ENCODE measurements around the gene ESRRA.

The ESRRA gene

DNA sequence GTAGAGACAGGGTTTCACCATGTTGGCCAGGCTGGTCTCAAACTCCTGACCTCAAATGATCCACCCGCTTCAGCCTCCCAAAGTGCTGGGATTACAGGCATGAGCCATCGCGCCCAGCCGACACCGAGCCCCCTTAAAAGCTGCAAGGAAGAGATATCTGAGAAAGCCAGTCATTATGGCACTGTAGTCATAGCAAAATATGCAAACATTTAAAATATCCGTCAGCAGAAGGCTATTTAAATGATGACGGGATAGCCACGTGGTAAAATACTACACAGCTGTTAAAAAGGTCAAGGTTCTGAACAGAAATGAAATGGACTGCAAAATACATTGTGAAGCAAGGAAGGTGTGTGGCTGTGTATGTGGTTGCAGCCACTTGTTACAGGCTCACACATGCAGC lies 28.2 kb downstream of the ESRRA start:
- no peak for DNase-seq

DNA sequence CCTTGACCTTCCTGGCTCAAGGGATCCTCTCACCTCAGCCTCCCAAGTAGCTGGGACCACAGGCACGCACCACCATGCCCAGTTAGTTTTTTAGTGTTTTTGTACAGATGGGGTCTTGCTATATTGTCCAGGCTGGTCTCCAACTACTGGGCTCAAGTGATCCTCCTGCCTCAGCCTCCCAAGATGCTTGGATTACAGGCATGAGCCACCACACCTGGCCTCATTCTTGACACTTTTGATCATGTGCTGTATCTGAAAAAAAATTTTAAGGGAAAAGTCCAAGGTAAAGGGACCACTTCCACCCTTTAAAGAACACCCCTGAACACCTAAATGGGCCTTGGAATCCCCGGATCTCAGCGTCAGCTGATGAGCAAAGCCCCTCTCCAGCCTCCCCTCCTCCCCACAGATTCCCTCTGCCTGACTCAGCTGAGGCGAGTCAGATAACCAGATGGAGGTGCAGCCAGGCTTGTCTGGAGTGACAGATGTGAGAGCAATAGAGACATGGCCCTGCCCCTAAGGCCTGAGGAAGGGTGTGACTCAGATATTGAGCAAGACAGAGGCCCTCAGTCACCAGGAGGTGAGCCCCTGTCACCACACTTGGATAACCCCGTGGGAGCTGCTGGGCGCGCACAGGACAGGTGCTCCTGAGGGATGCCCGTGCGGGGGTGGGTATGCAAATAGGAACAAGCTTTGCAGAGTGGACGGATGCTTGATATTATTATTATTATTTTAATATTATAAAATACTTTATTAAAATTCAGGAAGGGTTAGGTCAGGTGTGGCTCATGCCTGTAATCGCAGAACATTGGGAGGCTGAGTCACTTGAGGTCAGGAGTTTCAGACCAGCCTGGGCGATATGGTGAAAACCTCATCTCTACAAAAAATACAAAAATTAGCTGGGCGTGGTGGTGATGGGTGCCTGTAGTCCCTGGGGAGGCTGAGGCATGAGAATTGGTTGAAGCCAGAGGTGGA lies 29.7 kb downstream of the ESRRA start:
- DNase-seq: peak; percentile 55

DNA sequence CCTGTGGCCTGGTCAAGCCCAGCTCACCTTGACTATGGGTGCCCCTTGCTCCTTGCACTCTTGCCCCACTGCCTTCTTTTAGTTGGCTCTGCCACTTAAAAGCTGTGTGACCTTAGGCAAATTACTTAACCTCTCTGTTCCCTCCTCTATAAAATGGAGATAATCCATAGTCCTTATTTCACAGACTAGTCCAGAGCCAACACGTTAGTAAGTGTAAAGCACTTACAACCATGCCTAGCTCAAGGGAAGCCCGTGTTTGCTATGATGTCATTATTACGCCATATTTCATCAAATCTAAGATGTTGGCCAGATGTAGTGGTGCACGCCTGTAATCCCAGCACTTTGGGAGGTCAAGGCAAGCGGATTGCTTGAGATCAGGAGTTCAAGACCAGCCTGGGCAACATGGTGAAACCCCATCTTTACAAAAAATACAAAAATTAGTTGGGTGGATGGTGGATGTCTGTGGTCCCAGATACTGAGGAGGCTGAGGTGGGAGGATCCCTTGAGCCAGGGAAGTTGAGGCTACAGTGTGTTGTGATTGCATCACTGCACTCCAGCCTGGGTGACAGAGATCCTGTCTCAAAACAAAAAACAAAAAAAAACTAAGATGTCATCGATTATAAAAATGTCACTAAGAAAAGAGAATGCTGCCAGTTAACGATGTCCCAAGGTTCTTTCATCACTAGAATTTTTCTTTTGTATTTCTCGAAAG lies 32.4 kb downstream of the ESRRA start:
- no peak for DNase-seq

DNA sequence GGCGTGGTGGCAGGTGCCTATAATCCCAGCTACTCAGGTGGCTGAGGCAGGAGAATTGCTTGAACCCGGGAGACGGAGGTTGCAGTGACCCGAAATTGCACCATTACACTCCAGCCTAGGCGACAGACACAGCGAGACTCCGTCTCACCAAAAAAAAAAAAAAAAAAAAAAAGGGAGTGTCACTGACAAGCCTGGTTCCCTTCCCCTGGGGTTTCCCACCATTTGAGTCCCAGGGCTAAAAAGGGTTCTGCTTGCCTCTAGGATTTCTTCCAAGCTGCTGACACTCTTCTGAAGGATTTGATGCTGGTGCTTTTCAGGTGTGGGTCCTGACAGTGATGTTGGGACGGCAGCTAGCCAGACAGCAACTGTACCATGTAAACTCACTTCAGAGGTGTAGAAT lies 33.4 kb downstream of the ESRRA start:
- no peak for DNase-seq

DNA sequence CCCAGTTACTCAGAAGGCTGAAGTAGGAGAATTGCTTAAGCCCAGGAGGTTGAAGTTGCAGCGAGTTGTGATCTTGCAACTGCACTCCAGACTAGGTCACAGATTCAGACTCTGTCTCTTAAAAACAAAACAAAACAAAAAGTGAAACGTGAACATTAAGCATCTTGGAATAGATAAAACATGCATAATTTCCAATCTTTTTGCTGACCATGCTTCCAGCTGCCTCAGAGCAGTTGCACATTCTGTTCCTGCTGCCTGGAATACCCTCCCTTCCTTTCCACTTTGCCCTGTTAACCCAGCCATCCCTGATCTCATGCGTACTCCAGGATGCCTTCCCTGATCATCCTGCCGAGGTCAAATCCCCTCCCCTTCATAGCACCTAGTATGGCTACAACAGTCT lies 34.0 kb downstream of the ESRRA start:
- DNase-seq: no peak

DNA sequence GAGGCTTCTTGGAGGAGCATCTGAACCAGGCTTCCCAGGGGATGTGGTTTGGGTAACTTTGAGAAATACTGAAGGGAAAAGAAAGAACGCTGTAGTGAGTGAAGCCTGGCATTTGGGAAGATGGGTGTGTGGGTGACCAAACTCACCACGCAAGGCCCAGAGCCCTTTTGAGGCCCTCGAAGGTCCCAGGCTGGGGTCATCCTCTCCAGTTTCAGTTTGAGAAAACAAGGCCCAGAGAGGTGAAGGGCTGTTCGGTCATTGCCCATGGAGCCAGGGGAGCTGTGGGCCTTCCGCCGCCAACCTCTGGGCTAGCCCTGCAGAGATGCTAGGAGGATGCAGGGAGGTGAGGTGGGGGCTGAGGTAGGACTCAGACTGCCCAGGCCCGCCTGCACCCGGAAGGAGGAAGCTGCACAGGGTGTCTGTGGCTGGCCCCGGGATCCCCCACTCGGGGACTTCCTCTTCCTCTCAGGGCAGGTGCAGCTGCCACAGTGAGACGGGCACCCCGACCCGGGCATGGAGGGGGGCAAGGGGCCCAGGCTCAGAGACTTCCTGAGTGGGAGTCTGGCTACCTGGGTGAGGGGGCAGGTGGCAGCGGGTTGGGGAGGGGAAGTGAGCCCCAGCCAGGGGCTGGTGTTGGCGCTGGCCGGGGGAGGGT lies 34.6 kb downstream of the ESRRA start, which contains the start of gene CCDC88B:
TSS of gene CCDC88B (plus strand) at position 451 of the 655 bp plus-strand sequence. CDS start at position 514, 63 bp downstream.
- no peak for DNase-seq

DNA sequence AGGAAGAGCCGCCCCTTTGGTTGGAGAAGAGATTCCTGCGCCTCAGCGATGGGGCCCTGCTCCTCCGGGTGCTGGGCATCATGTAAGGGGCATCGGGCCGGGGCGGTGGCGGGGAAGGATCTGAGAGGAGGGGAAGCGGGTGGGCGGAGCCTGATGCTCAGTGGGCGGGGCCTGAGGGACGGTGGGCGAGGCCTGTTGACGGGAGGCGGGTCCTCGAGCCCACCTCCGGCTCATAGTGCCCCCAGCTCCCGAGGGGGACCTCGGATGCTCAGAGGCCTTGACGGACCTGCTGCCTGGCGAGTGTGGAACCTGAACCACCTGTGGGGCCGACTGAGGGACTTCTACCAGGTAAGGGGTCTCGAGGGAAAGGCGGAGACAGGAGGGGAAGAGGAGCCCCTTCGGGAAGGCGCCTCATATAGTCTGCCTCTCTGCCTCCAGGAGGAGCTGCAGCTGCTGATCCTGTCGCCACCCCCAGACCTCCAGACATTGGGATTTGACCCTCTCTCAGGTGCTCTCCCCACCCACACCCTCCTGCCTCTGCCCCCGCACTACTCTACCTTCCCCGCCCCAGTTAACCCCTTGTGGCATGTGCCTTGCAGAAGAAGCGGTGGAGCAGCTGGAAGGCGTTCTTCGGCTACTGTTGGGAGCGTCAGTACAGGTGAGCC lies 35.5 kb downstream of the ESRRA start:
- no peak for DNase-seq

DNA sequence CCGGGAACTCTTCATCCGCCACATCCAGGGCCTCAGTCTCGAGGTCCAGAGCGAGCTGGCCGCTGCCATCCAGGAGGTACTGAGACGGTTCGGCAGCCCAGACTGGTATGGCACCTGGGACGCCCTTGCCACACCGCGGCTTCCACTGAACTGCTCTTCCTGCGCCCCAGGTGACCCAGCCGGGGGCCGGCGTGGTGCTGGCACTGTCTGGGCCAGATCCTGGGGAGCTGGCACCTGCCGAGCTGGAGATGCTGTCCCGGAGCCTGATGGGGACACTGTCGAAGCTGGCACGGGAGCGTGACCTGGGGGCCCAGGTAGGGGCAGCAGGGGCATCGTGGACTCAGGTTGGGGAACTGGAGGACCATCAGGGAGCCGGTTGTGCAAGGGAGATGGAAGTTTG lies 36.1 kb downstream of the ESRRA start:
- DNase-seq: no peak

DNA sequence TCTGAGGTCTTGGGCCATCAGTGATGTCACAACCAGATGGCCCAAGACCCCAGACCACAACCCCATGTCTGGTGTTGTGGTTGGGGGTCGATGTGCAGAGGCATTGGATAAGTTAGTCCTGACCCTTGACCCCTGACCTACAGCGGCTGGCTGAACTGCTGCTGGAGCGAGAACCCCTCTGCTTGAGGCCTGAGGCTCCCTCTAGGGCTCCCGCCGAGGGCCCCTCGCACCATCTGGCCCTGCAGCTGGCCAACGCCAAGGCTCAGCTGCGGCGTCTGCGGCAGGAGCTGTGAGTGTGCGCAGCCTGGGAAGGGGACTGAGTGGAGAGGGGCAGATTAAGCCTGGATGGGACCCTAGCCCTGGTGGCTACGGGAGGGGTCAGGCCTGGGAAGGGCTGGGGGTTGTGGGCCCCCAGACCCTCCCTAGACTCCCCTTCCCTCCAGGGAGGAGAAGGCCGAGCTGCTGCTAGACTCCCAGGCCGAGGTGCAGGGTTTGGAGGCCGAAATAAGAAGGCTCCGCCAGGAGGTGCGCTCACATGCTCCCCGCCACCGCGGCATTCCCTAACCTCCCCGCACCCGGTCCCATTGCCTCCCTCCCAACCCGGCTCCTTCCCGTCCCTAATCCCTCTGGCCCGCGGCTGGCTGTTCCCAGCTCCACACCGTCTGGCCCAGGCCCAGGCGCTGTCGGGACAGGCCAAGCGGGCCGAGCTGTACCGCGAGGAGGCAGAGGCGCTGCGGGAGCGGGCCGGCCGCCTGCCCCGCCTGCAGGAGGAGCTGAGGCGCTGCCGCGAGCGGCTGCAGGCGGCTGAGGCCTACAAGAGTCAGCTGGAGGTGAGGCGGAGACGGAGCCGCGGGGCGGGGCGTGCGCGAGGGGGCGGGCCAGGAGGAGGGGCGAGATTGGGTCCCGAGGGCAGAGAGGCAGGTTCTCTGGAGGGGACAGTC lies 36.8 kb downstream of the ESRRA start:
- DNase-seq: no peak

DNA sequence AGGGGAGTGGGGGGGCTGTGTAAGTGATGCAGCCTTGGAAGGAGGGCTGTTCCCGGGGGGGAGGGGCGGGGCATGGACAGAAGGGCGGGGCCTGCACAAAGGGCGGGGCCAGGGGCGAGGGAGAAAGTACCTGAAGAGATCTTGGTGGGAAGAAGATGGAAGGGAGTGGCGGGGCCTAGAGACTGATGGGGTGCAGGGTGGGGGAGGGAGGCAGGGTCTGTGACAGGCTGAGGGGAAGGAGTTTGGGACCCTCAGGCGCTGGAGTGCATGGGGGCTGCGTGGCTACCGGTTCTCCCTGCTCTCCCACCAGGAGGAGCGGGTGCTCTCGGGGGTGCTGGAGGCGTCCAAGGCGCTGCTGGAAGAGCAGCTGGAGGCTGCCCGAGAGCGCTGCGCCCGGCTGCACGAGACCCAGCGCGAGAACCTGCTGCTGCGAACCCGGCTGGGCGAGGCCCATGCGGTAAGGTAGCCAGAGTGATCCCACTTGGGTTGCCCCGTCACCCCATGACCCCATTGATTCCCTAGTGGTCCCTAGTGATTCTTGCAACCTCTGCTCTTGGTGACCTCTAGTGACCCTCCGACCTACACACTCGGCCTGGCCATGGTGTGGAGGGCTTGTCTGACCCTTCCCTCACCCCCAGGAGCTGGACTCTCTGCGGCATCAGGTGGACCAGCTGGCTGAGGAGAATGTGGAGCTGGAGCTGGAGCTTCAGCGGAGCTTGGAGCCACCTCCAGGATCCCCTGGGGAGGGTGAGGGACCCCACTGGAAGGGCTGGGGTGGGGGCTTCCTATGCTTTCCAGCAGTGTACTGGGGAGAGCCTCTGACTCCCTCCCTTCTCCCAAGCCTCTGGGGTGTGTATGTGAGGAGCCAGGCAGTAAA lies 37.8 kb downstream of the ESRRA start:
- DNase-seq: no peak

DNA sequence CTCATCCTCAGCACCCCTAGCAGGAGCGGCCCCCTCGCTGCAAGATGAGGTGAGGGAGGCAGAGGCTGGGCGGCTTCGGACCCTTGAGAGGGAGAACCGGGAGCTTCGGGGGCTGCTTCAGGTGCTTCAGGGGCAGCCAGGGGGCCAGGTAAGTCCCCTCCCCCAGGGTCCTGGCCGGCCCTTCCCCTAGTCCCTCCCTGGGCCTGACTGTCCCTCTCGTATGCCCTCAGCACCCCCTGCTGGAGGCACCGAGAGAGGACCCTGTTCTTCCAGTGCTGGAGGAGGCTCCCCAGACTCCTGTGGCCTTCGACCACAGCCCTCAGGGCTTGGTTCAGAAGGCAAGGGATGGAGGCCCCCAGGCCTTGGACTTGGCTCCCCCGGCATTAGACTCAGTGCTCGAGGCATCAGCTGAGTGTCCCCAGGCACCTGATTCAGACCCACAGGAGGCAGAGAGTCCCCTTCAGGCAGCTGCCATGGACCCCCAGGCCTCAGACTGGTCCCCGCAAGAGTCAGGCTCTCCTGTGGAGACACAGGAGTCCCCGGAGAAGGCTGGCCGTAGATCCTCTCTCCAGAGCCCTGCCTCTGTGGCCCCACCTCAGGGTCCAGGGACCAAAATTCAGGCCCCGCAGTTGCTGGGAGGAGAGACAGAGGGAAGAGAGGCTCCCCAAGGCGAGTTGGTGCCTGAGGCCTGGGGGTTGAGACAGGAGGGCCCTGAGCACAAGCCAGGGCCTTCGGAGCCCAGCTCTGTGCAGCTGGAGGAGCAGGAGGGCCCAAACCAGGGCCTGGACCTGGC lies 38.6 kb downstream of the ESRRA start:
- no peak for DNase-seq

DNA sequence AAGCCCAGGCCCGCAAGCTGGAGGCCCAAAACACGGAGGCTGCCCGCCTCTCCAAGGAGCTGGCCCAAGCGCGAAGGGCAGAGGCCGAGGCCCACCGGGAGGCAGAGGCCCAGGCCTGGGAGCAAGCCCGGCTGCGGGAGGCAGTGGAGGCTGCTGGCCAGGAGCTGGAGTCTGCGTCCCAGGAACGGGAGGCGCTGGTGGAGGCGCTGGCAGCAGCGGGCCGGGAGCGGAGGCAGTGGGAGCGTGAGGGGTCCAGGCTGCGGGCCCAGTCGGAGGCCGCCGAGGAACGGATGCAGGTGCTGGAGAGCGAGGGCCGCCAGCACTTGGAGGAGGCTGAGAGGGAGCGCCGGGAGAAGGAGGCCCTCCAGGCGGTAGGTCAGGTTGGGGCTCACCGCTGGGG lies 39.5 kb downstream of the ESRRA start:
- no peak for DNase-seq

DNA sequence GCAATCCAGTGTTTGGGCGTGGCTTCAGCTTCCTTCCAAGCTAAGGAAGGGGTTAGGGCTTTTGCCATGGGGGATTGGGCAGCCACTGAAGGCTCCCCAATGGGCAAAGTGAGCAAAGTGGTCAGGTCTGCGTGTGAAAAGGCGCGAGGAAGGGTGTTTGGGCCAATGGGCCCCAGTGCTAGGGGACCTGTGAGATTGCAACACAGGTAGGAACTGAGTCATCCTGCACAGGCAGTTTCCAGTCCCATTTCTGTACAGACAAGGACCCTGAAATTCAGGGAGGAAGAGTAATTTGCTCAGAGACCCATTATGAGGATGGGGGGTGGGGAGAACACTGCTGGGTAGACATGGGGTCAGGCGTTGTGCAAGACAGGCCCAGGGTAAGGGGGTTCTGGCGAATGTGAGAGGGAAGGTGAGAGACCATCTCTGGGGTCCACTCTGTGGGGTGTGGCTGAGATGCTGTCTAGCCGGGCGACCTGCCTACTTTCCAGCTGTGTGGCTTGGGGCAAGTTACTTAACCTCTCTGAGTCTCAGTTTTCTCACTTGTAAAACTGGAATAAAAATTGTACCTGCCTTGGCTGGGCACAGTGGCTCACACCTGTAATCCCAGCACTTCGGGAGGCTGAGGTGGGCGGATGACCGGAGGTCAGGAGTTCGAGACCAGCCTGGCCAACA lies 42.0 kb downstream of the ESRRA start:
- DNase-seq: no peak

DNA sequence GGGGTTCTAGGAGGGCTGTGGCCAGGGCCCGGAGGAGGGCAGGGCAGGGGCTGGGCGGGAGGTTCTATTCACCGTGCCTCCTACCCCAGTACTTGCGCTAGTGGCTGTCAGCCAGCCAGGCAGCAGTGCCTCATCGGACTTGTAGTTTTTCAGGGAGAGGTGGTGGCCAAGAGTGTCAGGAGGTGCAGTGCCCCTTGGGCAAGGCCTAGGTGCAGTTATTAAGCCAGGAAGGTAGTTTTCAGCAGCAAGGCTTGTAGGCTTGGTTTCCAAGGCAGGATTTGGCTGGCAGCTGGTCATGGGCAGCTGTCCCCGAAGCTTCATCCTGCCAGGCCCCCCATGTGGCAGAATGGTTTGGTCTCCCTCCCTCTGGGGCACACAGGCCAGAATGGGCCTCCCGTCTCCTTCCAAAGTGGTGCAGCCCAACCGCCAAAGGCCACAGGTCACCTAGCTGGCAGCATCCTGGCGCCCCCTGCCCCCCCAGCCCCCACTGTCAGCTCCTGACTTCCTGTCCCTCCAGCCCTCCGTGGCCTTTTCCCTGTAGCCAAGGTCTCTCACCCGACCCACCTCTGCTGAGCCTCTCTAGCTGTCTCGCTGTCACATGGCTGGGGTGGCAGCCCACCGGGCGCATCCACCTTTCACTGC lies 43.2 kb downstream of the ESRRA start:
- DNase-seq: no peak

DNA sequence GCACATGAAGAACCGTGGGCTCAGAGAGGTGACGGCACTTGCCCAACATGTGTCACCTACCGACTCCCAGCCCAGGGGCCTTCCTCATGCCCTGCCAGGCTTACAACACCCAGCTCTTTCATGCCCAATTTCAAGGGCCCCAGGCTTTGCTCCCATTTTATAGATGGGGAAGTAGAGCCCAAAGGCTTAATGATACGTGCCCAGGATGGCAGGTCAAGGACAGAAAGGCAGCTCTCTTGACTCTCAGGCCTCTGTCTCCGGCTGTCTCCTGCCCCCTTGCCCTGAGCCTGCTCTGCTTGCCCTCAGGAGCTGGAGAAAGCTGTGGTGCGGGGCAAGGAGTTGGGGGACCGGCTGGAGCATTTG lies 43.7 kb downstream of the ESRRA start:
- DNase-seq: no peak

DNA sequence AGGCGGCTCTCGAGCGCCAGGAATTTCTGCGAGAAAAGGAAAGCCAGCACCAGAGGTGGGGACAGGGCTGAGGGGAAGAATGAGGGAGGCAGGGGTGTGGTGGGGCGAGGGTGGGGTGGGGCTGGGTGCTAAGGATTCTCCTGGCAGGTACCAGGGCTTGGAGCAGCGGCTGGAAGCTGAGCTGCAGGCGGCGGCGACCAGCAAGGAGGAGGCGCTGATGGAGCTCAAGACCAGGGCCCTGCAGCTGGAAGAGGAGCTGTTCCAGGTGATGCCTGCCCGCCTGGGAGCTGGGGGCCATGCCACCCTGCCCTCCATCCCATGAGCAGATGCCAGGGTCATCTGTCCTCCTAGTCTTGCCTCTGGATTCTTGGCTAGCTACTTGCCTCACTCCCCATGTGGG lies 44.1 kb downstream of the ESRRA start:
- DNase-seq: no peak

DNA sequence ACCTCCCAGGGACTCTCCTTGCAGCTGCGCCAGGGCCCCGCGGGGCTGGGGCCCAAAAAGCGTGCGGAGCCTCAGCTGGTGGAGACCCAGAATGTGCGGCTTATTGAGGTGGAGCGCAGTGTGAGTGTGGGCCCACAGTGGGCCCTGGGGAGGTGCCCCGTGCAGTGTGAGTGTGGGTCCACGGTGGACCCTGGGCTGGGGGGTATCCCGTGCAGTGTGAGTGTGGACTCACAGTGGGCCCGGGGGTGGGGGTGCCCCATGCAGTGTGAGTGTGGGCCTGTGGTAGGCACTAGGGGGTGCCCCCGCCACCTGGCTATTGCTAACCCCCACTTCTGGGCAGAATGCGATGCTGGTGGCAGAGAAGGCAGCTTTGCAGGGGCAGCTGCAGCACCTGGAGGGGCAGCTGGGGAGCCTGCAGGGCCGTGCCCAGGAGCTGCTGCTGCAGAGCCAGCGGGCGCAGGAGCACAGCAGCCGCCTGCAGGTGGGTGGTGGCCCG lies 45.9 kb downstream of the ESRRA start:
- DNase-seq: no peak

DNA sequence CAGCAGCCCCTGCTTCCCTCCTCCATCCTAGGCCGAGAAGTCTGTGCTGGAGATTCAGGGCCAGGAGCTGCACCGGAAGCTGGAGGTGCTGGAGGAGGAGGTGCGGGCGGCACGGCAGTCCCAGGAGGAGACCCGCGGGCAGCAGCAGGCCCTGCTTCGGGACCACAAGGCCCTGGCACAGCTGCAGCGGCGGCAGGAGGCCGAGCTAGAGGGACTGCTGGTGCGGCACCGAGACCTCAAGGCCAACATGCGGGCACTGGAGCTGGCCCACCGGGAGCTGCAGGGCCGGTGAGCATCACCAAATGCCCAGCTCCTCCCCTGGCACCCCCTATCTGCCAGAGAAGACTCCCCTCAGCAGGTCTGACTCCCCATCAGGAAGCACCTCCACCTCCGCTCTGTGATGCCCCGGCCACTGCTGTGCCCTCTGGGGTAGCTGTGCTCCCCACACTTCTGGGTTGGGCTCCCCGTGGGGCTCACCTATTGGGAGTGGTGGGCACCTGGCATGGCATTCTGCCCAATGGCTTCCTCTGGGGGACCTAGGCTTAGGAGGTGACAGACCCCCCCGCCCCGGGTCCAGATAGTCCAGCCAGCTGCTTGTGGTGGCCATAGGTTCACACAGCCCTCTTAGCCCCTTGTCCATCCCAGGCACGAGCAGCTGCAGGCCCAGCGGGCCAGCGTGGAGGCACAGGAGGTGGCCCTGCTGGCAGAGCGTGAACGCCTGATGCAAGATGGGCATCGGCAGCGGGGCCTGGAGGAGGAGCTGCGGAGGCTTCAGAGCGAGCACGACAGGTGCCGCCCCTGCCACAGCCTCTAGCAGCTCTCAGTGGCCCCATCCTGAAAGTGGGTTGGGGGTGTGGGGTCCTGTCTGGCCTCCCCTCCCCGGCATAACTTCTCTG lies 47.0 kb downstream of the ESRRA start:
- no peak for DNase-seq
